Measurements from ENCODE around the gene RHOJ. TPM values are rescaled to one million over a fixed set of nuclear protein-coding genes. Genes with fewer than 3 reads are reported as not detected.
"Not testable (repeated sequence)": the region's sequence is repeated elsewhere in the genome, so short reads cannot be mapped to it uniquely, and the experiment has no call there.

Gene RHOJ
- total RNA-seq, 2 donors from 2014 or later = not detected

- H3K36me3 Mint-ChIP-seq (ENCODE audit: low read depth) = no peaks in the 10 kb centered on the region
- DNase-seq = no peak
- no peaks in the 10 kb centered on the region for H3K27me3 Mint-ChIP-seq (ENCODE audit: insufficient read depth)
- Histone ChIP-seq H3K4me3 (ENCODE audit: low read length) (no peak overlapping the region), H3K36me3 (ENCODE audit: control insufficient read depth, insufficient read depth, low read length) (no peaks in the 10 kb centered on the region), H3K27me3 (ENCODE audit: control insufficient read depth, insufficient read depth, low read length, poor library complexity, severe bottlenecking) (no peaks in the 10 kb centered on the region), H3K4me1 (ENCODE audit: control insufficient read depth, insufficient read depth, low read length) (no peaks in the 10 kb centered on the region), H3K9me3 (ENCODE audit: control insufficient read depth, low read length) (no peaks in the 10 kb centered on the region), H3K27ac (ENCODE audit: low read depth, low read length) (no peak overlapping the region), H3K9ac (ENCODE audit: extremely low read depth, low read length, poor library complexity, severe bottlenecking) (no peak overlapping the region)
- WGBS, 2 experiments (ENCODE audit: insufficient coverage in 1 of 2, insufficient read length in 1 of 2) = 74 to 100% methylated on average over 1 to 2 of the region's 2 CpGs
- H3K4me1 Mint-ChIP-seq = no peaks in the 10 kb centered on the region
- H3K27ac Mint-ChIP-seq = no peak overlapping the region
- H3K9me3 Mint-ChIP-seq = no peaks in the 10 kb centered on the region
- TF ChIP-seq CTCF (conservative IDR thresholded peaks at IDR 0.05) = no peak
- H3K4me3 Mint-ChIP-seq = no peak overlapping the region
Measured at GRCh38 chr14:63277591-63278183, 73.4 kb downstream of the RHOJ start.

GRCh38 chr14:63279933-63280332 lies 75.7 kb downstream of the RHOJ start:
- not testable (repeated sequence) for H3K4me1 ChIP-seq (ENCODE audit: control insufficient read depth, insufficient read depth, low read length); H3K4me3 Mint-ChIP-seq; H3K27ac Mint-ChIP-seq; H3K27me3 Mint-ChIP-seq (ENCODE audit: insufficient read depth); H3K36me3 ChIP-seq (ENCODE audit: control insufficient read depth, insufficient read depth, low read length); H3K4me3 ChIP-seq (ENCODE audit: low read length); H3K9me3 ChIP-seq (ENCODE audit: control insufficient read depth, low read length); H3K9ac ChIP-seq (ENCODE audit: extremely low read depth, low read length, poor library complexity, severe bottlenecking); DNase-seq; H3K36me3 Mint-ChIP-seq (ENCODE audit: low read depth); H3K4me1 Mint-ChIP-seq; H3K27ac ChIP-seq (ENCODE audit: low read depth, low read length); H3K27me3 ChIP-seq (ENCODE audit: control insufficient read depth, insufficient read depth, low read length, poor library complexity, severe bottlenecking); H3K9me3 Mint-ChIP-seq
- 93 to 95% methylated on average over 3 to 4 of the region's 4 CpGs for WGBS, 2 experiments (ENCODE audit: insufficient coverage in 1 of 2, insufficient read length in 1 of 2)

GRCh38 chr14:63282997-63283883 lies 79.0 kb downstream of the RHOJ start:
- Mint-ChIP-seq H3K4me3 (no peak overlapping the region), H3K27me3 (ENCODE audit: insufficient read depth) (no peaks in the 10 kb centered on the region), H3K4me1 (no peaks in the 10 kb centered on the region), H3K27ac (no peak overlapping the region), H3K9me3 (no peaks in the 10 kb centered on the region), H3K36me3 (ENCODE audit: low read depth) (no peaks in the 10 kb centered on the region)
- no peaks in the 10 kb centered on the region for H3K9me3 ChIP-seq (ENCODE audit: control insufficient read depth, low read length)
- no peak for TF ChIP-seq CTCF (conservative IDR thresholded peaks at IDR 0.05)
- 94 to 95% methylated on average over 6 to 7 of the region's 8 CpGs for WGBS, 2 experiments (ENCODE audit: insufficient coverage in 1 of 2, insufficient read length in 1 of 2)
- no peak overlapping the region for H3K27ac ChIP-seq (ENCODE audit: low read depth, low read length)
- H3K4me3 ChIP-seq (ENCODE audit: low read length) = no peak overlapping the region
- no peaks in the 10 kb centered on the region for H3K4me1 ChIP-seq (ENCODE audit: control insufficient read depth, insufficient read depth, low read length)
- H3K9ac ChIP-seq (ENCODE audit: extremely low read depth, low read length, poor library complexity, severe bottlenecking) = no peak overlapping the region
- H3K27me3 ChIP-seq (ENCODE audit: control insufficient read depth, insufficient read depth, low read length, poor library complexity, severe bottlenecking) = no peaks in the 10 kb centered on the region
- no peaks in the 10 kb centered on the region for H3K36me3 ChIP-seq (ENCODE audit: control insufficient read depth, insufficient read depth, low read length)
- DNase-seq = no peak
